Fibroblast of skin of back (primary cell): Measurements from ENCODE around the gene EVI5L.

ENCODE experiments used
- DNase-seq: peaks from one replicate; pipeline ENCODE4 v3.0.0-alpha.2; 2013

The EVI5L gene

DNA sequence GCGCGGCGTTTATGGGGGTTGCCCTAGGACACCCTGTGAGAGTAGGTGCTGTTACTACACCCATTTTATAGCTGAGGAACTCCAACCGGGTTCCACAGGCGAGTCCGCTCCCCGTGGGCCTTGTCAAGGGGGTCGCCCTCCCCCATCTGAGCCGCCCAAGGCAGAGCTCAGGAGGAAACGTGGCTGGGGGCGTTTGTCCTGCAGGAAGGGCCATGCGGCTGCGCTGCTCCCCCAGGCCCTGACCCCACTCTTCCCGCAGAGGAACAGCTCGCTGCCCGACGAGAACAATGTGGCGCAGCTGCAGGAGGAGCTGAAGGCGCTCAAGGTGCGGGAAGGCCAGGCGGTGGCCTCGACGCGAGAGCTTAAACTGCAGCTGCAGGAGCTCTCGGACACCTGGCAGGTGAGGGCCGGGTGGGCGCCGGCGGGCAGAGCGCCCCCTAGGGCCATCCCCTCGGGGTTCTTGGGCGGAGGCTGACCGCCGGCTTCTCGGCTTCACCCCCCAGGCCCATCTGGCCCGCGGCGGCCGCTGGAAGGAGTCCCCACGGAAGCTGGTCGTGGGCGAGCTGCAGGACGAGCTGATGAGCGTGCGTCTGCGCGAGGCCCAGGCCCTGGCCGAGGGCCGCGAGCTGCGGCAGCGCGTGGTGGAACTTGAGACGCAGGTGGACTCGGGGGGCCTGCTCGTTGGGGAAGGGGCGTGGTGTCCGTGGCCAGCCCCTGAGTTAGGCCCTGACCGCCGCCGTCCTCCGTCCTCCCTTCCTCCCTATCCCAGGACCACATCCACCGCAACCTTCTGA, 31.8 kb downstream of the EVI5L start:
- DNase-seq, result no peak

DNA sequence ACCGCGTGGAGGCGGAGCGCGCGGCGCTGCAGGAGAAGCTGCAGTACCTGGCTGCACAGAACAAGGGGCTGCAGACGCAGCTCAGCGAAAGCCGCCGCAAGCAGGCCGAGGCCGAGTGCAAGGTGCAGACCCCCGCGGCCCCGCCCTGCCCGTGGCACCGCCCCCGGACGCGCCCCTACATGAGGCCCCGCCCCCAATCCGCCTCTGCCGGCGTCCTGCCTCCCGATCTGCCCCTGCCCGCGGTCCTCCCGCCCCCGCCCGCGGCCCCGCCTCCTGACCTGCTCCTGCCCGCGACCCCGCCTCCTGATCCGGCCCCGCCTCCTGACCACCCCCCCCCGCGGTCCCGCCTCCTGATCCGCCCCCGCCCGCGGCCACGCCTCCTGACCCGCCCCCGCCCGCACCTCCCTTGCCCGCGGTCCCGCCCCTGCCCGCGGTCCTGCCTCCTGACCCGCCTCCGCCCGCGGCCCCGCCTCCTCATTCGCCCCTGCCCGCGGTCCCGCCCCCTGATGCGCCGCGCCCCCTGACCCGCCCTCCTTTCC, 32.5 kb downstream of the EVI5L start:
- DNase-seq, result peak; percentile 39

DNA sequence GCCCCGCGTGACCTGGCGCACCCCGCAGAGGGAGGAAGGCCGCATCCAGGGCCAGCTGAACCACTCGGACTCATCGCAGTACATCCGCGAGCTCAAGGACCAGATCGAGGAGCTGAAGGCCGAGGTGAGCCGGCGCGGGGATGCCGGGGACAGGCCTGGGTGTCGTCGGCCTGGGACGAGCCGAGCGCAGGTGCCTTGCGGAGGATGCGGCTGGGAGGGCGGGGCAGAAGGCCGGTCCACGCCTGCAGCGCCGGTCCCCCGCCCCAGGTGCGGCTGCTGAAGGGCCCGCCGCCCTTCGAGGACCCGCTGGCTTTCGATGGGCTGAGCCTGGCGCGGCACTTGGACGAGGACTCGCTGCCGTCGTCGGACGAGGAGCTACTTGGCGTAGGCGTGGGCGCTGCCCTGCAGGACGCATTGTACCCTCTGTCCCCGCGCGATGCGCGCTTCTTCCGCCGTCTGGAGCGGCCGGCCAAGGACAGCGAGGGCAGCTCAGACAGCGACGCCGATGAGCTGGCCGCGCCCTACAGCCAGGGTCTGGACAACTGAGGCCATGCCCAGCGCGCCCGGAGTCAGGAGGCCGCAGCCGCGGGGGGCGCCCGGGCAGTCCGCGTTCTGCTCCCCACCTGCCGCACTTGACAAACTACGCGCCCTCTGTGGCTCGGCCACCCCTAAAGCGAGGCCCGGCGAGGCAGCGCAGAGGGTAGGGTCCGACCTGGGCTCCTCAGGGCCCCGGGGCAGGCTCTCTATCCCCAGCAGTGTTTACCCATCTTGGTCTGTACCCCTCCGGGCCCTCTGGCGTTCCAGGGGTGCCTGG, 33.3 kb downstream of the EVI5L start:
- no peak for DNase-seq

DNA sequence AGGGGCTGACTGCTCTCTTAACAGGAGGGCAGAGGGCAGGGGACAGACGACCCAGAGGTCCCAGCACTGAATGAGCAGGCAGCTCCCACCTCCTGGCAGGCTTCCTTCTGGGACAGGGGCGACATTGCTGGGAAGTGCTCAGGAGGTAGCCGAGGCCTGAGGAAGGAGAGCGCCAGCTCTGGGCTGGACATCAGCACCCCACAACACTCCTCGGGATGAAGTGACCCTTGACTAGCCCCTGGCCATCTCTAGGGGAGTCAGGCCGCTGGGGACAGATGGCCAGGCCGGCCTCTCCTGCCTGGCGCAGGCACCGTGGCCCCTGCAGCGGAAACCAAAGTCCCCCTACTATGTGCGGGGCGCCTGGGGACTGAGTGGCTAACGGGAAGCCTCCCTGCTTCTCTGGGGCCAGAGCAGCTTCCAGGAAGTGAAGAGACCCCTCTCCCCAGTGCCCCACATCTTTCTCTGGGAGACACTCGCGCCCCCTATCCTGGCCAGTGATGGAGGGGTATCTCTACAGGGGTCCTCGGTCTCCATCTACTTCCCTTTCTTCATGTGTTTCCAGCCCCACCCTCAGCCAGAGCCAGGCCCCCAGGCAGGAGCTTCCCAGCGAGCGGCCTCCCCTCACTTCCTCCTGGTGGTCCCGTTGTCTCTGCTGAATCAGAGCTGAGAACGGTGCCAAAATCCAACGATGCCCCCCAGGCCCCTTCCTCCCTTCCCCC, 34.1 kb downstream of the EVI5L start:
- no peak for DNase-seq

DNA sequence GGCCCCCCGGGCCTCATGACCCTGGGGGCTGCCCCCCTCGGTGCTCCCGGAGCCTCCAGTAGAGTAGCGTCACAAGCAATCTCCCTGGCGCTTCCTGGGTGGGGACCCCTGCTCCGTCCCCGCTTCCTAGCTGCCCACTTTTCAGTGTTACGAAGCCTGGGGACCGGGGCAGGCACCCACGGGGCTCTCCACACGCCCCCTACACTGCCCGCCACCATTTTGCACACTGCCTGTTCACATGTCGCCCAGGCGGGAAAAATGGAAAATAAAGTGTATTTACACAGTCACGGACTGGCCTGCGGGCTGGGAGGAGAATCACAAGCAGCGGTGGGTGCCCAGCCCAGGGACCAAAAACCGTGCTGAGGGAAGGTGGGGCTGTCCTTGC, 34.7 kb downstream of the EVI5L start:
- no peak for DNase-seq

DNA sequence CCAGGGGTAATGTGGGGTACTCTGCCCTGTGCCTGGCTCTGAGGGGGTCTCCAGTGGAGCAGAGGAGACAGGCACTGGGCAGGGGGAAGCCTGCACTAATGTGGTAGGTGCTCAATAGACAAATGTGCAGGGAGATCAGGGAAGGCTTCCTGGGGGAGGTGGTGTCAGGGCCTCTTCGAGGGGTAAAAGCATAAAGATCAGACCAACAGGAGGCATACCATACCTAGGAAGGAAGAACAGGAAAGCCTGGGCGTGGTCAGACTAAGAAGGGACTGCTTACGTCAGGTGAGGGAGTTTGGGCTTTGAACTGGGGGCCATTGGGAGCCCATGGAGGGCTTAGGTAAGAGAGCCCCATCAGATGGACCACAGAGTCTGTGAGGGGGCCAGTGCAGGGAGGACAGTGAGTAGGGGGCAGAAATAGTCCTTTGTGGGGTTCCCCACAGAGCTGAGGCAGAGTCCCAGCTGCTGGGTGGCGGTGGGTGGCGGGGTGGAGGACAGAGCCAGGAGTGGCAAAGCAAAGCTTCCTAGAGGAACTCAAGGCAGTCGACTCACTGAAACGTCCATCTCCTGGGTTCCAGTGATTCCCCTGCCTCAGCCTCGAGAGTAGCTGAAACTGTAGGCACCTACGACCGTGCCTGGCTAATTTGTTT, 35.4 kb downstream of the EVI5L start:
- no peak for DNase-seq

DNA sequence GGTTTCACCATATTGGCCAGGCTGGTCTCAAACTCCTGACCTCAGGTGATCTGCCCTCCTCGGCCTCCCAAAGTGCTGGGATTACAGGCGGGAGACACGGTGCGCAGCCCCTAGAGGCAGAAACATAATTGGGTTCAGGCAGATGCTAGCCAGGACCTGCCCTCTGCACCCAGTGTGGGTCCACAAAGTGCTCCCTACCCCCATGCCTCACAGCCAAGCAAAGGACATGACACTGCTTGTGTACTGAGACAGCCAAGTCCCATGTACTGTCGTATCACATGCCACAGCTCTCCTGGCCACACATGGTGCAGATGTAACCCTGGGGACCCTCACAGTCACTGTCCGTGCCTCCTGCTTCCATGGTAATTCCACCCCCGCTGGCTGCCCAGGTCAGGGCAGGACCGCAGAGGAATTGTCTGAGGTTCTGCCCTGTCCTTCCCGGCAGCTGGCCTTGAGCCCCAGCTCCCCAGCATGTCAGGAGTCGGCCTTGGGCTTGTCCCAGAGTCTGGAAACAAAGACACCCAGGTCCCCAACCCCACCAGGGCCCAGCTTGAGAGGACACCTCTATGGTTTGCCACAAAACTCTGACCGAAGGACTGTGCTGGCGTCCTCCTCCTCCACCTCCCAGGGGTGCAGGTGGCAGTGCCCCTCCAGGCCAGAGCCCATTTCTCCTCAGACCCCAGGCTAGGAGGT, 36.5 kb downstream of the EVI5L start:
- no peak for DNase-seq

DNA sequence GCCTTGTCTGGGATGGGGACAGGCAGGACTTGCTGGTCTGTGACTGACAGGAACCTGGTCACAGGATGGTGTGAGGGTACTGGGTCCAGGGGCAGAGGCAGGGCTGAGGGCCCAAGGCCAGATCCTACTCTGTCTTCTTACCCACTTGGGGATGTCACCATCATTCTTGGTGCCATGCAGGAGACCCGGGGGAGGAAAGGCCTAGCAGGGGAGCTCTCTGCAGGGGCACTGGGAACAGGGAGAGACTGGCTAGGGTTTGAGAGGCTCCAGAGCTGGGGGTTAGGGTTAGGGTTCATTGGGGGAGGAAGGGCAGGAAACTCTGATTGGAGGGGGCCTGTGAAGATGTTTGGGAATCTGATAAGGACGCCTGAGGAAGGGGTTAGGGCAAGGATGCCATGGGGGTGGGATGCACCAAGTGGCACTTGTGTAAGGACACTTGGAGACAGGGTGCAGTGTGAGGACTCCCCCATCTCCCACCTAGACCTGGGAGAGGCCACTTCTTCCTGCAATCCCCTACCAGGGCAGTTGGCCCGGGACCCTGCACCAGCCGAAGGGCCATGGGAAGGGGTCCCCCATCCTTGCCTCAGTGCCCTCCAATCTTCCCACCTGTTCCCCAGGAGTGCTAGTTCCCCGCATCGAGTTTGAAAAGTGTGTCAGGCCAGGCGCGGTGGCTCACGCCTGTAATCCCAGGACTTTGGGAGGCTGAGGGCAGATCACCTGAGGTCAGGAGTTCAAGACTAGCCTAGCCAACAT, 37.2 kb downstream of the EVI5L start:
- no peak for DNase-seq

DNA sequence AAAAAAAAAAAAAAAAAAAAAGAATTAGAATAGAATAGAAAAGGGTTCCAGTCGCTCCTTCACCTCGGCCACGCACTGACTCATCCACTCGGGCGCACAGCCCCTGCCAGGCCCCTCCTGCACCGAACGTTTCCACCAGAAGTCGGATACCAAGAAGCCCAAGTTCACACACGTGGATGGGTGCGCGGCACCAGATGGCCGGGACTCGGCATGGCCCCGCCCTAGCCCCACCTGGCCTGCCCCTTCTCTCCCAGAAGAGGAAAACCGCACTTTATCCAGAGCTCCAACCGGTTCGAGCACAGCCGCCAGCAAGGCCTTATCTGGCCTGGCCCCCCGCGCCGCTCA, 38.3 kb downstream of the EVI5L start:
- DNase-seq, result no peak

DNA sequence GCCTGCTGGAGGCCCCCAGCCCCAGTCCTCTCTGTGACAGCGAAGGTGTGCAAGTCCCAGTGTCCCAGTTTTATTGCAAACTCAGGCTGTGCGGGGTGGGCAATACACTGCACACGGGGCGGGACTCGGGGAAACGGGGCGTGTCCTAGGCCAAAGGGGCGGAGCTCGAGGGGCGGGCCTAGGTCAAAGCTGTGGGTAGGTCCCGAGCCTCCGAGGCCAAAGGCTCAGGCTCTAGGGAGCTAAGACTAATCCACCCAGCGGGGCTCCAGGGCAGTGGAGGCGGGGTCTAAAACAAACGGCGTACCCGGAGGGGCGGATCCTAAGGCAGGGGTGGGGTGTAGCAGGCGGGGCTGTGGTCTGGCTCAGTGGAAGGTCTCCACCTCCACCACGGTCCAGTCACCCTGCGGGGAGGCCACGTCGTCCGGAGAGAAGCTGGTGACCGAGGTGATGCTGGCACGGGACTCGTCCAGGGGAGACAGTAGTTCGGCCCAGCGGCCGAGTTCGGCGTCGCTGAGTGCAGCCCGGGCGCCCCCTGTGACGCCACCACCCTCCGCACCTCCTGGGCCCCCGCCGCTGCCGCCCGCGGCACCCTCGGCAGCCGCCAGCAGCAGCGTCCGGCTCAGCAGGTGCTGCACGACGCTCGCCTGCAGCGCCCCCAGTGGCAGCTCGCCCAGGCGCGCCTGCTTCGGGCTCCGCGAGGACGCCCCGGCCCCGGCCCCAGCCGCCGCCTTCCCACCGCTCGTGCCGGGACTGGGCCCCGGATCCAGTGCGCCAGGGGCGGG, 38.8 kb downstream of the EVI5L start:
- DNase-seq, result peak; percentile 65

DNA sequence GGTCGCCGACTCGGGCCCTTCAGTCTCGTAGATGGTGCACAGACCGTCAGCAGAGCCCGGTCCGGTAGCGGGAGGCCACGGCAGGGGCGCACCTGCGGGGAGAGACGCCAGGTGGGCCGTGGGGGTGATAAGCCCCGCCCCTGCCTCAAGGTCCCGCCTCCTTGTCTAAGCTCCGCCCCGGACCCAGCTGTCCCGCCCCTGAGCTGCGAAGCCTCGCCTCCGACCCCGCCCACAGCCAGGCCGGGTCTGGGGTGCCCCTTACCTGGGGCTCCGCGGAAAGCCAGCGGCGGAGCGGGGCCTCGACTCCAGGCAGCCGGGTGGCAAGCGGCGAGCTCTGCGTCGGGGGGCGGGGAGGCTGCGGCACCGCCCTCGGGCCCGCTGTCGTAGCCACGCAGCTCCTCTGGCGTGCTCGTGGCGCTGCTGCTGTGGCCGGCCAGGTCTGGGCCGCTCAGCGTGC, 39.5 kb downstream of the EVI5L start:
- peak; percentile 28 for DNase-seq

DNA sequence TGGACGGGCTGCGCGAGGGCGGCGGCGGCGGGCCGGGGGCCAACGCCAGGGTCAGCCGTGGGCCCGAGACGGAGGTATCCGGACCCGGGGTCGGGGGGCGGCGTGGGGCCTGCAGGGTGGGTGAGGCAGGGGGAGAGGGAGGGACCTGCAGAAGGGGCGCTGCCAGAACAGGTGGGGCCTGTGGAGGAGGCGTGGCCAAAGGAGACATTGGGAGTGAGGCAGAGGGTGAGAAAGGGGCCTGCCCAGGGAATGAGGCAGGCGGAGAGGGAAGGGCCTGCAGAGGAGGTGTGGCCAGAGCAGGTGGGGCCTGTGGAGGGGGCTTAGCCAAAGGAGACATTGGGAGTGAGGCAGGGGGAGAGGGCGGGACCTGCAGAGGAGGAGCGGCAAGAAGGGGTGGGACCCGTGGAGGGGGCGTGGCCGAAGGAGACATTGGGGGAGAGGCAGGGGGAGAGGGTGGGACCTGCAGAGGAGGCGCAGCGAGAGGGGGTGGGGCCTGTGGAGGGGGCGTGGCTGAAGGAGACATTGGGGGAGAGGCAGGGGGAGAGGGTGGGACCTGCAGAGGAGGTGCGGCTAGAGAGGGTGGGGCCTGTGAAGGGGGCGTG, 40.0 kb downstream of the EVI5L start:
- peak; percentile 29 for DNase-seq

DNA sequence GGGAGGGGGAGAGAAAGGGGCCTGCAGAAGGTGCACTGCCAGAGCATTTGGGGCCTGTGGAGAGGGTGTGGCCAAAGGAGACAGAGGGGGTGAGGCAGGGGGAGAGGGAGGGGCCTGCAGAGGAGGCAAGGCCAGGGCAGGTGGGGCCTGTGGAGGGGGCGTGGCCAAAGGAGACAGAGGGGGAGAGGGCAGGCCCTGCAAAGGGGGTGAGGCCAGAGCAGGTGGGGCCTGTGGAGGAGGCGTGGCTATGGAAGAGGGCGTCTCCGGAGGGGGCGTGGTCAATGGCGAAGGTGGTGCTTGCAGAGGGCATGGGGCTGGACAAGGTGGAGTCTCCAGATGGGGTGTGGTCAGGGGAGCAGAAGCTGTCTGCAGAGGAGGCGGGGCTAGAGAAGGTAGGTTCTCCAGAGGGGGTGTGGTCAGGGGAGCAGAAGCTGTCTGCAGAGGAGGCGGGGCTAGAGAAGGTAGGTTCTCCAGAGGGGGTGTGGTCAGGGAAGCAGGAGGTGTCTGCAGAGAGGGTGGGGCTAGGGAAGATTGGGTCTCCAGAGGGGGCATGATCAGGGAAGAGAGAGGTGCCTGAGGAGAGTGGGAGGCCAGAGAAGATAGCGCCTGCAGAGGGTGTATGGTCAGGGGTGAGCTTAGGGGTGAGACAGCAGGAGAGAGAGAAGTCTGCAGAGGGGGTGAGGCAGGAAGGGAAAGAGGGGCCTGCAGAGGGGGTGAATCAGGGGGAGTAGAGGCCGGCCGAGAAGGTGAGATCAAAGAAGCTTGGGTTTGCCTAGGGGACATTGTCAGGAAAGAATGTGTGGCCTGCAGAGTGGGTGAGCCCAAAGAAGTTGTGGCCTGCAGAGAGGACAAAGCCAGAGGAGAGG, 40.8 kb downstream of the EVI5L start:
- peak; percentile 28 for DNase-seq

DNA sequence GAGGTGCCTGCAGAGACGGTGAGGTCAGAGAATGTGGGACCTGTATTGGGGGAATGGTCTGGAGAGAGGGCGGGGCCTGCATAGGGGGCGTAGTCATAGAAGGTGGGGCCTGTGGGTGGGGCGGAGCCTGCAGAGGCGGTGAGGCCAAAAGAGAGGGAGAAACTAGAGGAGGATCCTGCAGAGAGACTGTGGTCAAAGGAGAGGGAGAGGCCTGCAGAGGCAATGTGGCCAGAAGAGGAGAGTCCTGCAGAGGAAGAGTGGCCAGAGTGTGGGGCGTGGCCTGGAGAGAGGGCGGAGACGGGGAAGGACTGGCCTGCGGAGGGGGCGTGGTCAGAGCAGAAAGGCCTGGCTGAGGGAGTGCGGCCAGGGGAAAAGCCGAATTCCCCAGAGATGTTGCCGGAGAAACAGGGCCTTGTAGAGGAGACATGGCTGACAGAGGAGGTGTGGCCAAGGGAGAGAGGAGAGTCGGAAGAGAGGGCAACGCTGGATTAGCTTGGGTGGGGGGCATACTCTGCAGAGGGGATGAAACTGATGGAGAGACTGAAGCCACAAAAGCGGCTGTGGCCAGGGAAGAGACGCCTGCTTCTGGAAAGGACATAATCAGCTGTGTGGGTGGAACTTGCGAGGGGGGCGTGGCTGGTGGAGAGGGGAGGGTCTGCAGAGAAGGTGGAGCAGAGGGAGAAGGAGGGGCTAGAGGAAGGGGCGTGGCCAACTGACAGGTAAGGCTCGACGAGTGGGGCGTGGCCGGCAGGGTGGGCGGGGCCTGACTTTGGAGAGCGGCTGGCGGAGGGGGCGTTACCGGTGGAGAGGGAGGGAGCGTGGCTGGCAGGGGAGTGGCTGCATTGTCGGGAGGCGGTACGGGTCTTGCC, 41.7 kb downstream of the EVI5L start:
- peak; percentile 89 for DNase-seq

DNA sequence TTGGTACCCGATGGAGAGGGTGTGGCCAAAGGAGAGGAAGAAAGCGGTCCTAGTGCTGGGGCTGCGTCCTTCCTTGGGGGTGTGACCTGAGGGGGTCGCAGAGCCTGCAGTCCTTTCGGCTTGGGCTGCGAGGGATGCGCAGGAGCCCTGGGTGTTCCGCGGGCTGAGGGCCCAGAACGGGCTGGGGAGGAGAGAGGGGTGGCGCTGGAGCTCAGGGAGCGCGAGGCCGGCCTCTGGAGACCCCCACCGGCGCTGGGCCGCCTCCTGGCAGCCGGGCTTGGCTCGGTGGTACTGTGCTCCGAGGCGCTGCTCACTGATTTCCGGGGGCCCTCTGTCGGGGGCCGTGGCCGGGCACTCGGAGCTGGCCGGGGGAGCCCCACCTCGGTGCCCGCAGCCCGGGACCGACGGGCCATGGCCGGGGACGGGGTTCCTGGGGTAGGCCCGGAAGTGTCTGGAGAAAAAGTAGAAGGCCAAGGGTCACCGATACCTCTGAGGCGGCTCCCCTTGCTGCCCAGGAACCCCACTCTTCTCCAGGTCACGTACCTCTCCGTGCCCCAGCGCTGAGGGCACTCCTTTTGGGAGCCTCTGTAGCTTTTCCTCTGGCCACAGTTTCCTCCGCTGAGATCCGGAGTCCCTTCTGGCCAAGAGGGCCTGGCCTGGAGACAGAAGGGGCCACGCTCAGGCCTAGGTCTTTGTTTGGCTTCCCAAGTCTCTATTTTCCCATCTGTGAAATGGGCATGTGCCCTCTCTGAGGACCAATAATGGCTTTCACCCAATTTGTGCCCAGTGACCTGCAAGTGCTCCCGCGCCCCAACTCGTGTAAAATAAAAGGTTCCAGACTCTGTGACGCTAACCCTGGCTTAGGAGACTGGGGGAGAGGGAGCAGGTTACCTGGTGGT, 42.5 kb downstream of the EVI5L start:
- no peak for DNase-seq

DNA sequence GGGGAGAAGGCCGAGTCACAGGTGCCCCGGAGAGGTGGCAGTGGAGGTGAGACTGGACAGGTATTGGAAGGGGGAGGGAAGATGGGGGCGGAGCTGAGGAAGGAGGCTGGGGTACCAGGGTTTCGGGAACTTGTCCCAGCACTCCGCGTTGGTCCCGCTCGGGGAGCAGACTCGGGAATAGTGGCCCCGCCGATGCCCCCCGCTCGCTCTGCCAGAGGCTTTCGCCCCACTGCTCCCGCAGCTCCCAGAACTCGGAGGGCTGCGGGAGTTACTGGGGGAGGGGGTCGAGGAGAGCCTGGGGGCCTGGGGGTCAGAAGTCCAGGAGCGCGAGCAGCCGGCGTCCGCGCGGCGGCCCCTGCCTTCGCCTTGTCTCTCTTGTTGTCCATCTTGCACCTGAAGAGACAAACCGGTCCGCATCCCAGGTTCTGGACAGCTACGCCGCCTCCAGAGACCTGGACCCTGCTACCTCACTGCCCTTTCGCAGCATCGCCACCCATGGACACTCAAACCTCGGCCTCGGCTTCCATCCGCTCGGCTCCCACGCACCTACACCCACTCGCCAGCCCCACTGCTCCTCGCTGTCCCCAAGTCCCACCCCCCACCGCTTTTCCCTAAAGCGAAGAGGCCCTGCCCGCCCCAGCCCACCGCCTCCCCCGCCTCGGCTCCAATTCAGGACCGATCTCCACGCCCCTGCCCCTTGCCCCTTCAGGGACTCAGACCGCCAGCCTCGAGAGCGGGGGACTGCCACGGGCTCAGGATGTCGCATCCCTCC, 43.5 kb downstream of the EVI5L start:
- no peak for DNase-seq
